ENCODE results near the gene AZIN2. TPM values are rescaled to one million over a fixed set of nuclear protein-coding genes. Genes with fewer than 3 reads are reported as not detected.

The AZIN2 gene
- total RNA-seq, 1 donor from 2014 or later = 3.5 TPM

DNA sequence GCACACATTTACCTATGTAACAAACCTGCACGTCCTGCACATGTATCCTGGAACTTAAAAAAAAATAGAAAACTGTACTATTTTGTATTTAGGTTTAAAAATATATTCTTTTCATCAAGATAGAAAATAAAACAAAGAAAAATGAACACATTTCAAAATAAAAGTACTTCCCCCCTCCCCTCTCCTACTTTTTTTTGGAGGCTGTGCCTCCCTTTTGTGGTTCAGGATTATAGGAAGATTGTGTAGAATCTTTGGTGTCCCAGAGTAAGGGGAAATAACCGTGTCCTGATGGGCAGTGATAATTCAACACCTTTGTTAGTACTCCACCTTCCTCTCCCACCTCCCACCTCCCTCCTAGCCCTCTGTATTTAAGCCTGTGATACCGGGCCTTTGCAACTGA, 60.8 kb downstream of the AZIN2 start:
- DNase-seq (ENCODE audit: low spot score in 2 of 2) = no peak
- no peaks in the 10 kb centered on the region for H3K27me3 ChIP-seq
- peak overlapping the region in 1 of 2 donors; percentile 28 for H3K27ac ChIP-seq
- H3K4me1 ChIP-seq = peaks cover 0 to 12% of the 10 kb centered on the region in 2 donors
- no peak overlapping the region for H3K4me3 ChIP-seq
- peaks cover 10 to 11% of the 10 kb centered on the region in 2 donors for H3K36me3 ChIP-seq
- intact Hi-C loops (cut with DNase I) = no loop called here
- H3K9me3 ChIP-seq = no peaks in the 10 kb centered on the region
- TF ChIP-seq, protein P1, sequence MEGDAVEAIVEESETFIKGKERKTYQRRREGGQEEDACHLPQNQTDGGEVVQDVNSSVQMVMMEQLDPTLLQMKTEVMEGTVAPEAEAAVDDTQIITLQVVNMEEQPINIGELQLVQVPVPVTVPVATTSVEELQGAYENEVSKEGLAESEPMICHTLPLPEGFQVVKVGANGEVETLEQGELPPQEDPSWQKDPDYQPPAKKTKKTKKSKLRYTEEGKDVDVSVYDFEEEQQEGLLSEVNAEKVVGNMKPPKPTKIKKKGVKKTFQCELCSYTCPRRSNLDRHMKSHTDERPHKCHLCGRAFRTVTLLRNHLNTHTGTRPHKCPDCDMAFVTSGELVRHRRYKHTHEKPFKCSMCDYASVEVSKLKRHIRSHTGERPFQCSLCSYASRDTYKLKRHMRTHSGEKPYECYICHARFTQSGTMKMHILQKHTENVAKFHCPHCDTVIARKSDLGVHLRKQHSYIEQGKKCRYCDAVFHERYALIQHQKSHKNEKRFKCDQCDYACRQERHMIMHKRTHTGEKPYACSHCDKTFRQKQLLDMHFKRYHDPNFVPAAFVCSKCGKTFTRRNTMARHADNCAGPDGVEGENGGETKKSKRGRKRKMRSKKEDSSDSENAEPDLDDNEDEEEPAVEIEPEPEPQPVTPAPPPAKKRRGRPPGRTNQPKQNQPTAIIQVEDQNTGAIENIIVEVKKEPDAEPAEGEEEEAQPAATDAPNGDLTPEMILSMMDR (IDR thresholded peaks at IDR 0.05) = no peak

DNA sequence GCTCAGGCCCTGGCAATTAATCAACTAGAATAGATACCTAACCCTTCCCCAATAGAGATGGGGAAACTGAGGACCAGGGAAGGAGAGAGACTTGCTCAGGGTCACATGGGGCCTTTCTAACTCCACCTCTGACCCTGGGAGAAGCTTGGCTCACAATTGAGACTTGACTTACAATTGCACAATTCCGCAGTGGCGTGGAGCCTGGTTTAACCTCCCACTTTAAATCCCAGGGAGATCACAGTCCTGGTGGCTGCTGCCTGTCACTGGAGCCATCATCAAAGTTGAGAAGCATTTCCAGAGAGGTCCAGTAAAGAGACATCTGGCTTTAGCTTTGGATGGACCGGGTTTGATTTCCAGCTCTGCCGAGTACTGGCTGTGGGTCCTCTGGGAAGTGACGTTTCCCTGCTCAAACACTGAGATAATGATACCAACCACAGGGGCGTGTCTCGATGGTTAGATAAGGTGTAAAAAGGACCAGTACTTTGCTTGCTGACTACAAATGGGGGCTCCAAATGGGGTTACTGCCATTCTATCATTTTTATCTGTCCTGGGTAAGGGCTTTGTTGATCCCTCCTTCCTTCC, 61.6 kb downstream of the AZIN2 start:
- TF ChIP-seq, protein P1 (IDR thresholded peaks at IDR 0.05) = no peak
- peak overlapping the region in 1 of 2 donors; percentile 18 for H3K27ac ChIP-seq
- intact Hi-C loops (cut with DNase I) = no loop called here
- peaks cover 14 to 19% of the 10 kb centered on the region in 2 donors for H3K36me3 ChIP-seq
- H3K4me1 ChIP-seq = peaks cover 0 to 12% of the 10 kb centered on the region in 2 donors
- no peak overlapping the region for H3K4me3 ChIP-seq
- no peaks in the 10 kb centered on the region for H3K27me3 ChIP-seq
- H3K9me3 ChIP-seq = no peaks in the 10 kb centered on the region
- no peak for DNase-seq (ENCODE audit: low spot score in 2 of 2)

DNA sequence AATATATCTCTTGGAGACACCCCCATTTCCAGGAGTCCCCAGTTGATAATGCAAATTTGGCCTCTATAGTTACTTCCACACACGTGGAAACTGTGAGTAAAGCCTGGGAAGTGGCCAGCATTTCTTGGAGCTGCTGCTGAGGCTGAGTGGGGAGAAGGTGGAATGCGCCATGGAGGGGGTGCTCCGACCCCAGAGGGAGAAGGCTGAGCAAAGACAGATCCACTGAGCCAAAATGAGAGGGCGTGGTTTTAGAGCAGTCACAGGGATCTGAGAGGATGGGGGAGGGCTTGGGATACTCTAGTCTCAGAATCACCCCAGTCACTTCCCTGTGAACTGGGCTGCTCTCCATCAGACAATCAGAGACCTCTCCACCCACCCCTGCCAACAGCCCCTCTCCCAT, 62.2 kb downstream of the AZIN2 start:
- H3K4me3 ChIP-seq = no peak overlapping the region
- peaks cover 14 to 23% of the 10 kb centered on the region in 2 donors for H3K36me3 ChIP-seq
- no peaks in the 10 kb centered on the region for H3K9me3 ChIP-seq
- no peaks in the 10 kb centered on the region for H3K27me3 ChIP-seq
- peaks cover 0 to 12% of the 10 kb centered on the region in 2 donors for H3K4me1 ChIP-seq
- TF ChIP-seq, protein P1 (IDR thresholded peaks at IDR 0.05) = no peak
- DNase-seq (ENCODE audit: low spot score in 2 of 2) = no peak
- no peak overlapping the region for H3K27ac ChIP-seq
- intact Hi-C loops (cut with DNase I) = no loop called here

DNA sequence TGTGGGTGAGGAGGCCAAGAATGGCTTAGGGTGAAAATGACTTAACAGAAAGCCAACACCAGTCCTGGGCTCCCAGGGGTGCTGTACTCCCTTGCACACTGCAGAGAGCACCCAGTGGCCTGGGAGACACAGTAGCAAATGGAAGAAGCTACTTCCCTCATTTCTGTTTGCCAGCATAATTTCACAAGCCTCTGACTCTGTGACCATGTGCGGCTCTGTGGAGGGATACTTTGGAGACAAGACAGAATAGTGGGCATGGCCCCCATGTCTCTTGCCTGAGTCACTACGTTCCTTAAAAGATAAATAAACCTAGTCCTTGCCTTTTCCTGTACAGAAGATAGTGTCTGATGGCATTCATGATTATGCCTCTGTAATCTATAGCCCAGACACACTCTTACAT, 62.7 kb downstream of the AZIN2 start:
- DNase-seq (ENCODE audit: low spot score in 2 of 2) = no peak
- Histone ChIP-seq H3K4me3 (no peak overlapping the region), H3K36me3 (peaks cover 14 to 23% of the 10 kb centered on the region in 2 donors), H3K4me1 (peaks cover 0 to 12% of the 10 kb centered on the region in 2 donors), H3K27ac (no peak overlapping the region), H3K27me3 (no peaks in the 10 kb centered on the region), H3K9me3 (no peaks in the 10 kb centered on the region)
- intact Hi-C loops (cut with DNase I) = no loop called here
- TF ChIP-seq, protein P1 (IDR thresholded peaks at IDR 0.05) = no peak

DNA sequence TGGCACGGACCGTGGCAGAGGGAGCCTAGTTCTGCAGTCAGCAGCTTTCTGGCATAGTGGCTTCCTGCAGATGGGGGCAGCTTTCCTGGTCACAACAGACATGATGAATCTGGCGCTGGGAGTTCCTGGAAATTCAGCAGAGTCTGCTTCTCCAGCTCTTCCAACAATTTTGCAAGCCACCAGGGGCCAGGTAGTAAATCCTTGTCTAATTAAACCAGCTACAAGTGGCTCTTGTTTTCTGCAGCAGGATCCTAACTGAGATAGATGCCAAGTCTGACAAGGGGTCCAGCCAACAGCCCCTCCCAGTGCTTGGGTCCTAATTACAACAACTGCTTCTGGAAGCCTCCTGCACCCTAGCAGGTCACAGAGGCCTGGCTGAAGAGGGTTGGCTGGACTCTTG, 65.0 kb downstream of the AZIN2 start:
- Histone ChIP-seq H3K27me3 (no peaks in the 10 kb centered on the region), H3K9me3 (no peaks in the 10 kb centered on the region), H3K27ac (no peak overlapping the region), H3K4me3 (no peak overlapping the region), H3K36me3 (peaks cover 14 to 23% of the 10 kb centered on the region in 2 donors), H3K4me1 (peaks cover 0 to 12% of the 10 kb centered on the region in 2 donors)
- TF ChIP-seq, protein P1 (IDR thresholded peaks at IDR 0.05) = no peak
- intact Hi-C loops (cut with DNase I) = no loop called here
- no peak for DNase-seq (ENCODE audit: low spot score in 2 of 2)

Measured in ascending aorta (tissue), 2 donors.